Activated T-helper 2 cell treated with anti-CD3 and anti-CD28 coated beads, Interferon-gamma antibody, Interleukin-2, Interleukin-4, amounts not matched to agents 10 μg/mL and 5 μg/mL and 100 μg/mL, durations not matched to agents 14 hours and 24 hours and 36 hours (primary cell): ENCODE data around the gene GPRIN2. TPM values are rescaled to one million over a fixed set of nuclear protein-coding genes. Genes with fewer than 3 reads are reported as not detected.
"Not testable (repeated sequence)": the region's sequence is repeated elsewhere in the genome, so short reads cannot be mapped to it uniquely, and the experiment has no call there.

ENCODE experiments used
- DNase-seq: peaks from one replicate; pipeline ENCODE4 v3.0.0; 2021; ENCODE audit warnings: low spot score
- H3K27ac Mint-ChIP-seq: one replicate; pipeline ENCODE4 v1.8.0; 2021; ENCODE audit warnings: mixed read lengths
- H3K27me3 Mint-ChIP-seq: one replicate; pipeline ENCODE4 v1.8.0; 2021; ENCODE audit warnings: low read depth, mixed read lengths
- H3K36me3 Mint-ChIP-seq: one replicate; pipeline ENCODE4 v1.8.0; 2021; ENCODE audit warnings: low read depth, mixed read lengths
- H3K4me1 Mint-ChIP-seq: one replicate; pipeline ENCODE4 v1.8.0; 2021; ENCODE audit warnings: low read depth, mixed read lengths
- H3K4me3 Mint-ChIP-seq: one replicate; pipeline ENCODE4 v1.8.0; 2021; ENCODE audit warnings: low read depth, mild to moderate bottlenecking, moderate library complexity, mixed read lengths
- H3K9me3 Mint-ChIP-seq: one replicate; pipeline ENCODE4 v1.8.0; 2021; ENCODE audit warnings: mixed read lengths
- intact Hi-C: fragments of 100-400 bp; cut with micrococcal nuclease; formaldehyde crosslinking; loops from one replicate; pipeline ENCODE4 v1.15.1; 2023
- total RNA-seq: library from RNA; stranded (reverse); gene quantifications from 2 replicates; pipeline ENCODE4 v1.2.3, GENCODE V29; 2022

The GPRIN2 gene
- total RNA-seq, 1 donor from 2014 or later, result not detected

DNA sequence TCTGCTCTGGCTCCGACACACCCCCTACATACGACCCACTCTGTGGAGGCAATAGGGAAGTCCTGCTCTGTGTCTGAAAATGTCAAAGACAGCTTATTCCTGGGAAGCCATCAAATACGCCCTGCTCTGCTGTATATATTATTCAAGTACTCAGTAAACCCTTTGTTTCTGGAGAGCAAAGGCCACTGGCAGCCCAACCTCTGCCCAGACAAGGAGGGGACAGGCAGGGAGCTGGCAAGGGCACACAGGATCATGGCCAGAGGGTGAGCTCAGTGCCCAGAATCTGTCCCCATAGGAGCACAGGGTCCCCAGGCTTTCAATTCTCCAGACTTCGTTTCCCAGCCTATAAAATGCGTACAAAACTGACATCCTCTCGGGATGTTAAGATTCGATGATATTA is 43.7 kb downstream of the GPRIN2 start:
- H3K4me1 Mint-ChIP-seq, H3K9me3 Mint-ChIP-seq, H3K27me3 Mint-ChIP-seq, H3K27ac Mint-ChIP-seq, intact Hi-C loops, H3K4me3 Mint-ChIP-seq, DNase-seq, H3K36me3 Mint-ChIP-seq: not testable (repeated sequence)

DNA sequence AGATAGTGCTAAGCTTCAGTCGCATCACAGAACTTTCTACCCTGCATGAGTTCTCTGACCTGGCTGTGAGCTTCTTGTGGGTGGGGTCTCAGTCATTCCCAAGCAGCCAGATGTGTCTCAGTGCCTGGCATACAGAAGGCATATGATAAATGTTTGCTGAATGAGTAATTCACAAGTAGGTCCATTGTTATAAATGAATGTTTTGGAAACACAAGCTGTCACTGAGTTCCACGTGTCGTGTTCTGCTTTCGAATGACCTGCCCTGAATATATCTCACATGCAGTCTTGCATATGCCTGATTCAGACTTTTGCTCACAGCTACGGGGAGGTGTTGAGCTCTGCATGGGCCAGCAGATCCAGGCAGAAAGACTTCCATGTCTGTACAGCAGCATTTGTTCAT is 44.5 kb downstream of the GPRIN2 start:
- H3K4me1 Mint-ChIP-seq, H3K9me3 Mint-ChIP-seq, intact Hi-C loops, DNase-seq, H3K4me3 Mint-ChIP-seq, H3K36me3 Mint-ChIP-seq, H3K27ac Mint-ChIP-seq, H3K27me3 Mint-ChIP-seq: not testable (repeated sequence)

Other genes with a start within 250 kb of the GPRIN2 start
- gene ANXA8L1, start 180.9 kb downstream of the GPRIN2 start, total RNA-seq, result not detected in 2 replicates
- gene NPY4R, start 90.7 kb downstream of the GPRIN2 start, total RNA-seq, result not detected in 2 replicates
- 1.5 TPM in 2 replicates for gene SYT15, start 22.5 kb upstream of the GPRIN2 start, total RNA-seq